HepG2 (cell line): ENCODE results near the gene AKT2. TPM values are rescaled to one million over a fixed set of nuclear protein-coding genes. Genes with fewer than 3 reads are reported as not detected.

Experiments used
- ATAC-seq: fragments of 200-7000 bp; cut with Tn5 transposase; 3 replicates; pipeline ENCODE4 v1.9.1; 2020; ENCODE audit warnings: mild to moderate bottlenecking, moderate library complexity
- BruUV-seq: library from RNA; stranded (reverse); fragments of 400-500 nt; replicated peaks from 2 replicates; lab custom pipeline; 2021; lab: Mats Ljungman, UMichigan
- CTCF ChIA-PET: fragments of 300-600 bp; formaldehyde crosslinking; extraction: SDS; loops from one replicate; lab custom pipeline; 2021; ENCODE audit warnings: low total read pairs, inconsistent platforms, low intra/inter-chr PET ratio; lab: Yijun Ruan, JAX
- POLR2A ChIA-PET: fragments of 350-600 bp; sonication (Branson Sonifier 250); formaldehyde crosslinking; loops from one replicate; lab custom pipeline; 2020; ENCODE audit warnings: antibody characterized with exemption, inconsistent platforms; lab: Yijun Ruan, JAX
- DNase-seq: peaks from one replicate; pipeline ENCODE4 v3.0.0-alpha.2; 2015; ENCODE audit warnings: low spot score
- FAIRE-seq: peaks from 3 replicates; lab custom pipeline; 2011; peaks lifted over from hg19 to GRCh38; lab: Jason Lieb, UNC
- H2AFZ ChIP-seq: one replicate; pipeline ENCODE4 v1.6.1; 2011; ENCODE audit warnings: low read length, inconsistent platforms
- H3K27ac ChIP-seq: fragments of 300-600 bp; 3 replicates; pipeline ENCODE4 v1.8.0; 2011; ENCODE audit warnings: mixed run types, mild to moderate bottlenecking, mixed read lengths, low read length, inconsistent platforms; ENCODE audit not compliant: insufficient read depth; ENCODE audit errors: extremely low read length
- H3K27me3 ChIP-seq, 2 experiments: fragments of 200-600 bp in 1 of 2; 2 replicates in 1 of 2; 3 replicates in 1 of 2; pipeline versions ENCODE4 v1.6.0 to v1.8.0; 2011; ENCODE audit warnings: low read length in 2 of 2, mild to moderate bottlenecking in 2 of 2, moderate library complexity in 2 of 2, inconsistent platforms in 1 of 2; ENCODE audit not compliant: insufficient read depth in 2 of 2, control insufficient read depth in 1 of 2
- H3K36me3 ChIP-seq, 2 experiments: fragments of 200-600 bp in 1 of 2; replicated peaks in 1 of 2; 2 replicates in 1 of 2; 3 replicates in 1 of 2; pipeline versions ENCODE4 v1.5.1 to v1.8.0; 2011; ENCODE audit warnings: low read length in 2 of 2, inconsistent platforms in 1 of 2; ENCODE audit not compliant: insufficient read depth in 2 of 2, control insufficient read depth in 1 of 2
- H3K4me1 ChIP-seq: 2 replicates; pipeline ENCODE4 v1.5.1; 2012; ENCODE audit warnings: low read length, inconsistent platforms; ENCODE audit not compliant: insufficient read depth
- H3K4me2 ChIP-seq: 2 replicates; pipeline ENCODE4 v1.6.0; 2011; ENCODE audit warnings: low read depth, low read length, inconsistent platforms
- H3K4me3 ChIP-seq, 3 experiments: fragments of 200-600 bp in 1 of 3; sonication (generic), shearing (Covaris generic) in 1 of 3; replicated peaks in 1 of 3; 2 replicates each; pipeline ENCODE4 v1.5.1; 2011 to 2016; ENCODE audit warnings: low read length in 3 of 3, inconsistent platforms in 2 of 3, low read depth in 2 of 3, mild to moderate bottlenecking in 2 of 3, control low read depth in 1 of 3, mixed read lengths in 1 of 3; ENCODE audit not compliant: insufficient read depth in 1 of 3
- H3K79me2 ChIP-seq: one replicate; pipeline ENCODE4 v1.6.1; 2011; ENCODE audit warnings: low read length, inconsistent platforms; ENCODE audit not compliant: insufficient read depth
- H3K9ac ChIP-seq: 2 replicates; pipeline ENCODE4 v1.6.0; 2011; ENCODE audit warnings: mild to moderate bottlenecking, low read depth, low read length, inconsistent platforms; ENCODE audit not compliant: insufficient read depth
- H3K9me3 ChIP-seq: 2 replicates; pipeline ENCODE4 v1.5.1; 2012; ENCODE audit warnings: mild to moderate bottlenecking, low read length
- H4K20me1 ChIP-seq: 2 replicates; pipeline ENCODE4 v1.6.0; 2011; ENCODE audit warnings: inconsistent platforms, mild to moderate bottlenecking, low read length, moderate library complexity; ENCODE audit not compliant: insufficient read depth
- AGO2 ChIP-seq: fragments of 200-400 bp; formaldehyde crosslinking; optimal IDR thresholded peaks from 2 replicates; pipeline ENCODE3; 2017; ENCODE audit warnings: mild to moderate bottlenecking, low read depth, low read length, moderate library complexity
- WGBS: methylation state at CpG from one replicate; pipeline ENCODE4 v1.1.6; 2017; ENCODE audit warnings: low lambda C conversion rate; 5-methylcytosine and 5-hydroxymethylcytosine counted together
- in situ Hi-C: cut with HindIII; loops from 2 replicates; pipeline ENCODE4 v1.10.0; 2017; ENCODE audit warnings: low pct_unique_long_range_greater_than_20kb; ENCODE audit not compliant: extremely low pct_ligation_motif_present
- intact Hi-C: fragments of 100-400 bp; cut with micrococcal nuclease; formaldehyde crosslinking; loops from one replicate; pipeline ENCODE4 v1.10.0; 2022; ENCODE audit not compliant: unreplicated experiment
- polyA plus RNA-seq, 8 experiments: library from polyadenylated mRNA; depleted of rRNA in 3 of 8; stranded (reverse) in 7 of 8; unstranded in 1 of 8; fragments of >200 nt; fragmentation: Illumina TruSeq in 4 of 8; extraction: Trizol in 4 of 8; gene quantifications; 2 replicates each; pipeline versions ENCODE4 v1.2.1 to v1.2.3, GENCODE V29; 2011 to 2016; ENCODE audit warnings: low read depth in 4 of 8, missing spikeins in 1 of 8, mixed read lengths in 1 of 8; ENCODE audit not compliant: insufficient read depth in 1 of 8
- total RNA-seq, 5 experiments: library from RNA; depleted of rRNA; stranded (reverse); fragments of >200 nt; fragmentation: Illumina TruSeq; extraction: Trizol; gene quantifications; 2 replicates each; pipeline ENCODE4 v1.2.3, GENCODE V29; 2016; ENCODE audit warnings: low read depth in 1 of 5
- TF ChIP-seq, protein P1 (sequence below): sonication (generic); formaldehyde crosslinking; IDR thresholded peaks from 2 replicates; pipeline ENCODE4 v1.4.0; 2020; ENCODE audit warnings: mild to moderate bottlenecking, missing genetic modification reagents
- TF ChIP-seq, protein P2 (sequence below): sonication (generic); formaldehyde crosslinking; IDR thresholded peaks from 2 replicates; pipeline ENCODE4 v1.5.1; 2020; ENCODE audit warnings: mild to moderate bottlenecking, missing genetic modification reagents, borderline replicate concordance

AKT2 gene
- total and polyA plus RNA-seq, 2 of the 13 experiments (the other 11 are each of a cell fraction or from before 2014, with no cell fraction given), result 82.1 to 173 TPM

DNA sequence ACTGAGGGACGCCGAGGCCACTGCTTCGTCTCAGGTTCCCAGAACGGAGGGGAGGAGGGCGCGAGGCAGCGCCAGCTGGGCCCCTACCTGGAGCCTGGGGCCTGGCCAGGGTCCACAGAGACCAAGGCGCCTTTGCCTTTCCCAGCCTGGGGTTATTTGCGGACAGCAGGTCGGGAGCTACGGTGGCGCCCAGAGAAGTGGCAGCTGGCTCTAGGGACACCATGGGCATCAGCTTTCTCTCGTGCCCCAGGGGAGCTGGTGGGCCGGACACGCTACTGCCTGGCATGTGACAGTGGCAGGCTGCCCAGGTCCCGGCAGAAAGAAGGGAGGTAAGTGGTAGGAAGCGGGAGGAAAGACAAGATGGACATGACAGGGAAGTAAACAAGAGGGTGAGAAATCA is 19.0 kb downstream of the AKT2 start (continued):
- TF ChIP-seq, protein P1, sequence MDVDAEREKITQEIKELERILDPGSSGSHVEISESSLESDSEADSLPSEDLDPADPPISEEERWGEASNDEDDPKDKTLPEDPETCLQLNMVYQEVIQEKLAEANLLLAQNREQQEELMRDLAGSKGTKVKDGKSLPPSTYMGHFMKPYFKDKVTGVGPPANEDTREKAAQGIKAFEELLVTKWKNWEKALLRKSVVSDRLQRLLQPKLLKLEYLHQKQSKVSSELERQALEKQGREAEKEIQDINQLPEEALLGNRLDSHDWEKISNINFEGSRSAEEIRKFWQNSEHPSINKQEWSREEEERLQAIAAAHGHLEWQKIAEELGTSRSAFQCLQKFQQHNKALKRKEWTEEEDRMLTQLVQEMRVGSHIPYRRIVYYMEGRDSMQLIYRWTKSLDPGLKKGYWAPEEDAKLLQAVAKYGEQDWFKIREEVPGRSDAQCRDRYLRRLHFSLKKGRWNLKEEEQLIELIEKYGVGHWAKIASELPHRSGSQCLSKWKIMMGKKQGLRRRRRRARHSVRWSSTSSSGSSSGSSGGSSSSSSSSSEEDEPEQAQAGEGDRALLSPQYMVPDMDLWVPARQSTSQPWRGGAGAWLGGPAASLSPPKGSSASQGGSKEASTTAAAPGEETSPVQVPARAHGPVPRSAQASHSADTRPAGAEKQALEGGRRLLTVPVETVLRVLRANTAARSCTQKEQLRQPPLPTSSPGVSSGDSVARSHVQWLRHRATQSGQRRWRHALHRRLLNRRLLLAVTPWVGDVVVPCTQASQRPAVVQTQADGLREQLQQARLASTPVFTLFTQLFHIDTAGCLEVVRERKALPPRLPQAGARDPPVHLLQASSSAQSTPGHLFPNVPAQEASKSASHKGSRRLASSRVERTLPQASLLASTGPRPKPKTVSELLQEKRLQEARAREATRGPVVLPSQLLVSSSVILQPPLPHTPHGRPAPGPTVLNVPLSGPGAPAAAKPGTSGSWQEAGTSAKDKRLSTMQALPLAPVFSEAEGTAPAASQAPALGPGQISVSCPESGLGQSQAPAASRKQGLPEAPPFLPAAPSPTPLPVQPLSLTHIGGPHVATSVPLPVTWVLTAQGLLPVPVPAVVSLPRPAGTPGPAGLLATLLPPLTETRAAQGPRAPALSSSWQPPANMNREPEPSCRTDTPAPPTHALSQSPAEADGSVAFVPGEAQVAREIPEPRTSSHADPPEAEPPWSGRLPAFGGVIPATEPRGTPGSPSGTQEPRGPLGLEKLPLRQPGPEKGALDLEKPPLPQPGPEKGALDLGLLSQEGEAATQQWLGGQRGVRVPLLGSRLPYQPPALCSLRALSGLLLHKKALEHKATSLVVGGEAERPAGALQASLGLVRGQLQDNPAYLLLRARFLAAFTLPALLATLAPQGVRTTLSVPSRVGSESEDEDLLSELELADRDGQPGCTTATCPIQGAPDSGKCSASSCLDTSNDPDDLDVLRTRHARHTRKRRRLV (CRISPR knock-in tag), result no peak
- peak; percentile 45 for TF ChIP-seq AGO2

DNA sequence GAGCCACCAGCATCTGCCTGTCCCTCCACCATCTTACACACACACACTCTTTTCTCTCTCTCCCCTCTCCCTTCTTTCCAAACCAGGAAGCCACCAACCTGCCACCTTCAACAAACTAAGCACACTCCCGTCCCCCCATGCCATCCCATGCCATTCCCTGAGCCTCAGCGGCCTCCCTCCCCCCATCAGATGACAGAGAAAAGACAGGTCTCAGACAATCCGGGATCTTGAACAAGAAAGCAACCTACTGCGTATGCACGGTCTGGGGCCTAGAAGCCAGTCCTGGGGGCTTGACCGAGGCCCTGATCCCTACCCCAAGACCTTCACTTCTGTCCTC is 19.4 kb downstream of the AKT2 start:
- TF ChIP-seq, protein P2, sequence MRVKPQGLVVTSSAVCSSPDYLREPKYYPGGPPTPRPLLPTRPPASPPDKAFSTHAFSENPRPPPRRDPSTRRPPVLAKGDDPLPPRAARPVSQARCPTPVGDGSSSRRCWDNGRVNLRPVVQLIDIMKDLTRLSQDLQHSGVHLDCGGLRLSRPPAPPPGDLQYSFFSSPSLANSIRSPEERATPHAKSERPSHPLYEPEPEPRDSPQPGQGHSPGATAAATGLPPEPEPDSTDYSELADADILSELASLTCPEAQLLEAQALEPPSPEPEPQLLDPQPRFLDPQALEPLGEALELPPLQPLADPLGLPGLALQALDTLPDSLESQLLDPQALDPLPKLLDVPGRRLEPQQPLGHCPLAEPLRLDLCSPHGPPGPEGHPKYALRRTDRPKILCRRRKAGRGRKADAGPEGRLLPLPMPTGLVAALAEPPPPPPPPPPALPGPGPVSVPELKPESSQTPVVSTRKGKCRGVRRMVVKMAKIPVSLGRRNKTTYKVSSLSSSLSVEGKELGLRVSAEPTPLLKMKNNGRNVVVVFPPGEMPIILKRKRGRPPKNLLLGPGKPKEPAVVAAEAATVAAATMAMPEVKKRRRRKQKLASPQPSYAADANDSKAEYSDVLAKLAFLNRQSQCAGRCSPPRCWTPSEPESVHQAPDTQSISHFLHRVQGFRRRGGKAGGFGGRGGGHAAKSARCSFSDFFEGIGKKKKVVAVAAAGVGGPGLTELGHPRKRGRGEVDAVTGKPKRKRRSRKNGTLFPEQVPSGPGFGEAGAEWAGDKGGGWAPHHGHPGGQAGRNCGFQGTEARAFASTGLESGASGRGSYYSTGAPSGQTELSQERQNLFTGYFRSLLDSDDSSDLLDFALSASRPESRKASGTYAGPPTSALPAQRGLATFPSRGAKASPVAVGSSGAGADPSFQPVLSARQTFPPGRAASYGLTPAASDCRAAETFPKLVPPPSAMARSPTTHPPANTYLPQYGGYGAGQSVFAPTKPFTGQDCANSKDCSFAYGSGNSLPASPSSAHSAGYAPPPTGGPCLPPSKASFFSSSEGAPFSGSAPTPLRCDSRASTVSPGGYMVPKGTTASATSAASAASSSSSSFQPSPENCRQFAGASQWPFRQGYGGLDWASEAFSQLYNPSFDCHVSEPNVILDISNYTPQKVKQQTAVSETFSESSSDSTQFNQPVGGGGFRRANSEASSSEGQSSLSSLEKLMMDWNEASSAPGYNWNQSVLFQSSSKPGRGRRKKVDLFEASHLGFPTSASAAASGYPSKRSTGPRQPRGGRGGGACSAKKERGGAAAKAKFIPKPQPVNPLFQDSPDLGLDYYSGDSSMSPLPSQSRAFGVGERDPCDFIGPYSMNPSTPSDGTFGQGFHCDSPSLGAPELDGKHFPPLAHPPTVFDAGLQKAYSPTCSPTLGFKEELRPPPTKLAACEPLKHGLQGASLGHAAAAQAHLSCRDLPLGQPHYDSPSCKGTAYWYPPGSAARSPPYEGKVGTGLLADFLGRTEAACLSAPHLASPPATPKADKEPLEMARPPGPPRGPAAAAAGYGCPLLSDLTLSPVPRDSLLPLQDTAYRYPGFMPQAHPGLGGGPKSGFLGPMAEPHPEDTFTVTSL (CRISPR knock-in tag), result no peak
- no peak for FAIRE-seq
- no peak overlapping the region for H3K27ac ChIP-seq
- no peaks in the 10 kb centered on the region for H3K27me3 ChIP-seq
- DNase-seq, result no peak
- H3K9me3 ChIP-seq, result no peaks in the 10 kb centered on the region
- WGBS, result 98% methylated on average over 6 of the region's 6 CpGs
- H3K4me2 ChIP-seq, result no peak overlapping the region
- no TSS peak for BruUV-seq
- no peak overlapping the region for H2AFZ ChIP-seq
- no peak overlapping the region for H3K4me3 ChIP-seq
- H3K79me2 ChIP-seq, result peaks cover 61% of the 10 kb centered on the region
- peaks cover 32% of the 10 kb centered on the region; the same call in 1 of the 2 replicates for H4K20me1 ChIP-seq
- H3K9ac ChIP-seq, result no peak overlapping the region
- CTCF ChIA-PET, result no interaction called here
- H3K36me3 ChIP-seq, result peaks cover 13 to 36% of the 10 kb centered on the region in 2 experiments; a peak in 4 of 5 replicates
- in situ Hi-C loops (no loop called here), intact Hi-C loops (no loop called here)
- H3K4me1 ChIP-seq, result peaks cover 19% of the 10 kb centered on the region
- POLR2A ChIA-PET, result no interaction called here
- ATAC-seq, result no peak
